H1 (cell line): ENCODE data around the gene RYK. TPM values are rescaled to one million over a fixed set of nuclear protein-coding genes. Genes with fewer than 3 reads are reported as not detected.

Experiments used
- E2F6 ChIP-seq: IDR thresholded peaks from 2 replicates; pipeline ENCODE4 v1.6.1; 2012; ENCODE audit warnings: inconsistent platforms
- EGR1 ChIP-seq: IDR thresholded peaks from 2 replicates; pipeline ENCODE4 v1.6.1; 2011; ENCODE audit warnings: low read depth, low read length, borderline replicate concordance
- JUND ChIP-seq: IDR thresholded peaks from 2 replicates; pipeline ENCODE4 v1.6.1; 2011; ENCODE audit warnings: mild to moderate bottlenecking, improper control_type of control experiment, low read length
- KDM1A ChIP-seq: fragments of 200-600, 300-600 bp; sonication (generic); IDR thresholded peaks from 2 replicates; pipeline ENCODE4 v1.7.1; 2016; ENCODE audit warnings: mild to moderate bottlenecking, low read length, borderline replicate concordance
- RNF2 ChIP-seq: fragments of 200-900, 300-1000 bp; sonication (generic); IDR thresholded peaks from 2 replicates; pipeline ENCODE4 v1.7.1; 2016; ENCODE audit warnings: borderline replicate concordance, low read depth, mild to moderate bottlenecking, antibody characterized with exemption, low read length; ENCODE audit not compliant: poor library complexity, severe bottlenecking; ENCODE audit errors: missing control alignments
- SP1 ChIP-seq: IDR thresholded peaks from 2 replicates; pipeline ENCODE4 v1.6.1; 2011; ENCODE audit warnings: low read depth, low read length
- TEAD4 ChIP-seq: IDR thresholded peaks from 2 replicates; pipeline ENCODE4 v1.6.1; 2012; ENCODE audit warnings: low read depth, low read length, inconsistent platforms, mixed read lengths
- polyA plus RNA-seq, 7 experiments: library from polyadenylated mRNA; depleted of rRNA in 3 of 7; stranded (reverse) in 5 of 7; unstranded in 2 of 7; fragments of >200 nt in 5 of 7; fragments of 200-250 nt in 2 of 7; gene quantifications; 1 replicate in 5 of 7; 2 replicates in 1 of 7; 4 replicates in 1 of 7; pipeline versions ENCODE4 v1.2.1 to v1.2.3, GENCODE V29; 2011 to 2013; ENCODE audit warnings: missing spikeins in 2 of 7, mixed read lengths in 2 of 7
- total RNA-seq: library from RNA; stranded (reverse); fragmentation: NEBNext Ultra II Directional; extraction: Animal tissue kit (Norgen Biotek cat#: 25700); gene quantifications from 2 replicates; pipeline ENCODE4 v1.2.1, GENCODE V29; 2021

RYK gene
- total and polyA plus RNA-seq, 2 of the 8 experiments (the other 6 are each of a cell fraction or from before 2014, with no cell fraction given) = 30.5 to 63.8 TPM

- TF ChIP-seq TEAD4 (no peak), RNF2 (no peak), KDM1A (no peak), E2F6 (no peak), EGR1 (no peak), JUND (no peak), SP1 (no peak)
Observed at GRCh38 chr3:134277066-134277660, 26.5 kb upstream of the RYK start (continued).
